CD4-positive, alpha-beta T cell (primary cell): ENCODE measurements around the gene MCU. TPM values are rescaled to one million over a fixed set of nuclear protein-coding genes. Genes with fewer than 3 reads are reported as not detected.

Source experiments
- ATAC-seq: fragments of 200-7000 bp; cut with Tn5 transposase; one replicate; pipeline ENCODE4 v1.10.0; 2022; ENCODE audit warnings: mild to moderate bottlenecking; ENCODE audit not compliant: poor library complexity
- CTCF ChIA-PET: fragments of 350-600 bp; sonication (Branson Sonifier 250); formaldehyde crosslinking; loops from one replicate; lab custom pipeline; 2021; ENCODE audit warnings: antibody characterized with exemption, inconsistent platforms; lab: Charles Lee
- POLR2A ChIA-PET: fragments of 350-600 bp; sonication (Branson Sonifier 250); formaldehyde crosslinking; loops from one replicate; lab custom pipeline; 2021; ENCODE audit warnings: antibody characterized with exemption, inconsistent platforms; lab: Charles Lee
- DNase-seq, 14 experiments: peaks; one replicate each; pipeline ENCODE4 v3.0.0-alpha.2; 2013 to 2020; ENCODE audit warnings: mixed read lengths in 2 of 14
- H3K27ac ChIP-seq, 2 donors: one replicate each; pipeline versions ENCODE4 v1.5.1 to v1.7.0; 2013; ENCODE audit warnings: low read length in 2 of 2, low read depth in 1 of 2, mild to moderate bottlenecking in 1 of 2
- H3K27me3 ChIP-seq, 2 experiments: 1 replicate in 1 of 2; 2 replicates in 1 of 2; pipeline versions ENCODE4 v1.6.1 to v1.7.0; 2013; ENCODE audit warnings: low read length in 2 of 2, control low read depth in 1 of 2, mild to moderate bottlenecking in 1 of 2, moderate library complexity in 1 of 2; ENCODE audit not compliant: insufficient read depth in 2 of 2, control insufficient read depth in 1 of 2
- H3K36me3 ChIP-seq: one replicate; pipeline ENCODE4 v1.6.1; 2013; ENCODE audit warnings: low read length, control low read depth; ENCODE audit not compliant: insufficient read depth
- H3K4me1 ChIP-seq: one replicate; pipeline ENCODE4 v1.6.1; 2013; ENCODE audit warnings: low read length, control low read depth; ENCODE audit not compliant: insufficient read depth
- H3K4me3 ChIP-seq: one replicate; pipeline ENCODE4 v1.5.1; 2013; ENCODE audit warnings: mild to moderate bottlenecking, low read length, moderate library complexity
- H3K9me3 ChIP-seq, 2 experiments: 1 replicate in 1 of 2; 2 replicates in 1 of 2; pipeline versions ENCODE4 v1.6.1 to v1.7.0; 2013; ENCODE audit warnings: low read length in 2 of 2, mild to moderate bottlenecking in 2 of 2, control low read depth in 1 of 2, moderate library complexity in 1 of 2; ENCODE audit not compliant: control insufficient read depth in 1 of 2, insufficient read depth in 1 of 2
- H3K27ac Mint-ChIP-seq: one replicate; pipeline ENCODE4 v1.8.0; 2020; ENCODE audit warnings: mixed read lengths
- H3K27me3 Mint-ChIP-seq: one replicate; pipeline ENCODE4 v1.8.0; 2021; ENCODE audit warnings: mixed read lengths
- H3K36me3 Mint-ChIP-seq: one replicate; pipeline ENCODE4 v1.8.0; 2021; ENCODE audit warnings: low read depth, mixed read lengths
- H3K4me1 Mint-ChIP-seq: one replicate; pipeline ENCODE4 v1.8.0; 2021; ENCODE audit warnings: low read depth, mixed read lengths
- H3K4me3 Mint-ChIP-seq: one replicate; pipeline ENCODE4 v1.8.0; 2020; ENCODE audit warnings: mild to moderate bottlenecking, mixed read lengths
- H3K9me3 Mint-ChIP-seq: one replicate; pipeline ENCODE4 v1.8.0; 2020; ENCODE audit warnings: mixed read lengths
- CTCF ChIP-seq: fragments of 200-600 bp; IDR thresholded peaks from one replicate; pipeline ENCODE4 v1.8.0; 2022; ENCODE audit warnings: antibody characterized with exemption, mild to moderate bottlenecking
- intact Hi-C, 2 experiments: fragments of 100-400 bp; cut with DNase I in 1 of 2; cut with micrococcal nuclease in 1 of 2; formaldehyde crosslinking; loops; one replicate each; pipeline versions ENCODE4 v1.15.1 to v1.9.0; 2023 to 2025; cut with DNase I, micrococcal nuclease
- total RNA-seq, 174 experiments: library from RNA in 2 of 174; stranded (reverse) in 2 of 174; gene quantifications; one replicate each; pipeline ENCODE4 v1.2.3 and lab custom pipeline; 2021 to 2026

Gene MCU
- total RNA-seq, 2 experiments from 2014 or later = 10.3 to 12.0 TPM

GRCh38 chr10:72828294-72828693 lies 136.4 kb downstream of the MCU start:
- ChIA-PET CTCF (no interaction called here), POLR2A (no interaction called here)
- Histone ChIP-seq H3K36me3 (no peaks in the 10 kb centered on the region), H3K27me3 (no peaks in the 10 kb centered on the region), H3K4me1 (no peaks in the 10 kb centered on the region), H3K9me3 (no peaks in the 10 kb centered on the region), H3K4me3 (no peak overlapping the region), H3K27ac (no peak overlapping the region)
- ATAC-seq (no peak), DNase-seq (no peak)
- no peak overlapping the region for H3K4me3 Mint-ChIP-seq
- intact Hi-C loops = no loop called here
- no peaks in the 10 kb centered on the region for H3K36me3 Mint-ChIP-seq
- H3K27ac Mint-ChIP-seq = no peak overlapping the region
- H3K9me3 Mint-ChIP-seq = no peaks in the 10 kb centered on the region
- TF ChIP-seq CTCF = no peak
- H3K27me3 Mint-ChIP-seq = no peaks in the 10 kb centered on the region
- H3K4me1 Mint-ChIP-seq = no peaks in the 10 kb centered on the region

GRCh38 chr10:72830625-72831024 lies 138.7 kb downstream of the MCU start:
- Histone ChIP-seq H3K27ac (no peak overlapping the region), H3K27me3 (no peaks in the 10 kb centered on the region), H3K9me3 (no peaks in the 10 kb centered on the region), H3K4me3 (no peak overlapping the region), H3K4me1 (no peaks in the 10 kb centered on the region), H3K36me3 (no peaks in the 10 kb centered on the region)
- no peak overlapping the region for H3K27ac Mint-ChIP-seq
- no peaks in the 10 kb centered on the region for H3K9me3 Mint-ChIP-seq
- ATAC-seq (no peak), DNase-seq (no peak)
- POLR2A ChIA-PET = no interaction called here
- H3K27me3 Mint-ChIP-seq = no peaks in the 10 kb centered on the region
- intact Hi-C loops = loop anchor here in 1 of 2 experiments (2.0 kb wide), 1 partner anchor 134 kb away; no protein-coding TSS in a partner anchor
- no peak overlapping the region for H3K4me3 Mint-ChIP-seq
- peaks cover 4% of the 10 kb centered on the region for H3K4me1 Mint-ChIP-seq
- CTCF ChIA-PET = no interaction called here
- no peaks in the 10 kb centered on the region for H3K36me3 Mint-ChIP-seq
- no peak for TF ChIP-seq CTCF

- DNase-seq = no peak
- no peak for TF ChIP-seq CTCF
- ChIA-PET CTCF (no interaction called here), POLR2A (no interaction called here)
- H3K27me3 ChIP-seq = no peaks in the 10 kb centered on the region
- no peak overlapping the region for H3K4me3 ChIP-seq
- no peak for ATAC-seq
- no peaks in the 10 kb centered on the region for H3K4me1 ChIP-seq
- H3K27ac ChIP-seq = no peak overlapping the region
- no peak overlapping the region for H3K4me3 Mint-ChIP-seq
- intact Hi-C loops = loop anchor here in 1 of 2 experiments (2.0 kb wide), 1 partner anchor 135 kb away; no protein-coding TSS in a partner anchor
- H3K27ac Mint-ChIP-seq = no peak overlapping the region
- peaks cover 4% of the 10 kb centered on the region for H3K4me1 Mint-ChIP-seq
- H3K9me3 ChIP-seq = no peaks in the 10 kb centered on the region
- H3K9me3 Mint-ChIP-seq = no peaks in the 10 kb centered on the region
- H3K36me3 Mint-ChIP-seq = no peaks in the 10 kb centered on the region
- H3K36me3 ChIP-seq = no peaks in the 10 kb centered on the region
- no peaks in the 10 kb centered on the region for H3K27me3 Mint-ChIP-seq
These were observed 139.9 kb downstream of the MCU start for GRCh38 chr10:72831696-72832409.
